NCI-H345 treated with DMSO at 0.1 percent for 48 hours (cell line): ENCODE results near the gene GSTM2.
"Not testable (repeated sequence)": the region's sequence is repeated elsewhere in the genome, so short reads cannot be mapped to it uniquely, and the experiment has no call there.

ENCODE experiments used
- DNase-seq: peaks from one replicate; lab custom pipeline; 2025; ENCODE audit not compliant: unreplicated experiment; lab: John Stamatoyannopoulos, UW

GSTM2 gene

GRCh38 chr1:109643385-109644230, 24.2 kb upstream of the GSTM2 start:
- DNase-seq = no peak

DNA sequence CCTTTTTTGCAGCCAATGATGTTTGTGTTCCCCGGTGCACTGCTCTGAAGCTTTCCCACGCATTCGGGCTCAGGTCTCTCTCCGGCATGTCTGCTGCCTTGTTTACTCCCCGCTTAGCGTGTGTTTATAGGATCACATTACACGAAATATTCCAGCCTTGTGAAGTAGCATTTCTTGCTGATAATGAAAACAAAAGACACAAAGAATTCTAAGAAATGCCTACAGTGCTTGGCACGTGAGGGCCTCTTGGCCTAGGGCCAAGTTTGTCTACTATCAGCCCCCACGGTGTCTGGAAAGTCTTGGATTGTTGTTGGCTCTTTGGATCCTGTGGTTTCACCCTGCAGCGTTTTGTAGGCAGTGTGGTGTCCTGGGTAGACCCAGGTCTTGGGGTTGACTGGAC, 23.2 kb upstream of the GSTM2 start:
- no peak for DNase-seq

- DNase-seq = no peak
These were observed 18.4 kb upstream of the GSTM2 start for GRCh38 chr1:109649491-109649914.

DNA sequence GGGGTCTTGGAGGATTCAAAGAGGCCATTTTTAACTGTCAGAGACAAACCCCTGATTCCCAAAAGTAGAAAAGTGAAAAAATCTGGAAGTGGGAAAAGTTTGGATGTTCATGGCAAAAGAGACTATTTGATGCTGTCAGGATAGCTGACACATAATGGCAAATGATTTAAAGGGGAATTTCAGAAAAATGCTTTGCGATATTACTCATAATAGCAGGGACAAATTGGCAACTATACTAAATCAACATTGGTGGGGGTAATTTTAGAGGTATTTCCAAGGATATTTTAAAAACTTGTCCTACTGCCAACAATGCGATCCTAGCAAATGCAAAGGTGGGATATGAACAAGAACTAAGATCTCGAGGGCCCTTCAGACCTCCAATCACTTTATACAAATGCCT, 17.2 kb upstream of the GSTM2 start:
- no peak for DNase-seq

DNA sequence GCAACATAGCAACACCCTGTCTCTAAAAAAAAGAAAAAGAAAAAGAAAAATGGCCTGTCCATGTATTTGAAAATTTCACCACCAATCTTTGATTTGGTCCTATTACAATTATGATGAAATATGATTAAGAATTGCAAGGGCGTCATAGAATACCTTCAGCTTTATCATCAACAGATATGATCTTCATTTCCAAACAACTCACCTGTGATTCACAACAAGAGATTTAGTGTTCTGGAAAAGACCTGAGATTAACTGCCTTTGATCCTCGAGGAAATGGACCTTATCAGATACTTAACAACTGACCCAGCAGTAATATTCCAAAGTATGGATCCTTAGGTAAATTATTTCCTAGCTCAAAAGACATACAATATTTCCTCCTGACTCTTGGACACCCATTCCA, 15.5 kb upstream of the GSTM2 start:
- DNase-seq = no peak

- DNase-seq = no peak
These were observed 14.6 kb upstream of the GSTM2 start for GRCh38 chr1:109653306-109653705.

DNA sequence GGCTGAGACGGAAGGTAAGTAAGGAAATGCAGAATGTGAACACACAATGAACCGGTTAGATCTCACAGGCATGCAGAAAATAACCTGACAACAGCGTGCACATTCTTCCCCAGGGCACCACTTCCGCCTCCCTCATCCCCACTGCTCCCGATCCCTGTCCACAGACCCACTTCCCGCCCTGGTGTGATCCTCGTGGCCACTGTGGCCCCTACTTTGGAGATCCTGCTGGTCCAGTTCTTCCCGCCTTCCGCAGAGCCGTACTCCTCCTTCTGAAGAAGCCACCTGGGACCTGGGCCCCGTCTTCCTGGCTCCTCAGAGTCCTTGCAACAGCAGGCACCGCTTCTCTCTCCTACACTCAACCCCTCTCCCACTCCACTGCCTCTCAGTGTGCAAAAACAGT, 13.3 kb upstream of the GSTM2 start:
- DNase-seq = no peak

GRCh38 chr1:109655615-109656519, 12.0 kb upstream of the GSTM2 start, which contains the start of gene GSTM4:
Gene GSTM4 (plus strand): TSS chr1:109656099. CDS start chr1:109656390, 291 bp downstream.
- peak; percentile 46 for DNase-seq

DNA sequence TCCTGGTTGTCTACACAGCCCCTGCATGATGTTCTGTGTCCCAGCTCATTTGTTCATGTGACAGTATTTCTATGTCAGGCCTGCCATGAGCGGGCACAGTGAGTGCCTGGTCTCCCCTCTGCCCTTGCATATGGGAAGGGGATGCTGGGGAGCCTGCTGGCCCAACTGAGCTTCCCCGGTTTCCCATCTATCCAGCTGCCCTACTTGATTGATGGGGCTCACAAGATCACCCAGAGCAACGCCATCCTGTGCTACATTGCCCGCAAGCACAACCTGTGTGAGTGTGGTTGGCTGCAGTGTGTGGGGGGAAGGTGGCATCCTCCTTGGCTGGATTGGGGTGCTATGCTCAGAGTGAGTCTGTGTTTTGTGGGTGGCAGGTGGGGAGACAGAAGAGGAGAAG, 10.5 kb upstream of the GSTM2 start:
- no peak for DNase-seq

- DNase-seq = no peak
These were observed 9.9 kb upstream of the GSTM2 start for GRCh38 chr1:109657970-109658369.

DNA sequence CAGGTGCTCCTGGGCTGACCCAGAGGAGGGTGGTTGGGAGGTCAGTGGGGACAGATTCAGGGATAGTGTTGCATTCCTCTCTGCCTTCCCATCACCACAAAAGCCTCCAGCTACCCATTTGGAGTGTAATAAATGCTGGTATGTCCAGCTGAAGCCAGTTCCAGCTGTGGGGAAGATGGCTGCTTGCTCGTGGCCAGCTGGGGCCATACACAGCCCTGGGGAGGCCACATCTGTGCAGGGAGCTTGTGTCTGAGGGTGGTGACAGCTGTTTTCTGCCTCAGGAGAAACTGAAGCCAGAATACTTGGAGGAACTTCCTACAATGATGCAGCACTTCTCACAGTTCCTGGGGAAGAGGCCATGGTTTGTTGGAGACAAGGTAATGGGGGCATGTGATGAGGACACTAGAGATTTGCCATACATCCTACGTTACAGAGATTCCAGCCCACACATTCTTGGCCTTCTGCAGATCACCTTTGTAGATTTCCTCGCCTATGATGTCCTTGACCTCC, 9.3 kb upstream of the GSTM2 start:
- no peak for DNase-seq

GRCh38 chr1:109659145-109659544, 8.7 kb upstream of the GSTM2 start:
- no peak for DNase-seq

GRCh38 chr1:109659997-109660690, 7.7 kb upstream of the GSTM2 start:
- DNase-seq = no peak

GRCh38 chr1:109660691-109661026, 7.2 kb upstream of the GSTM2 start:
- not testable (repeated sequence) for DNase-seq

- no peak for DNase-seq
These were observed 6.5 kb upstream of the GSTM2 start for GRCh38 chr1:109661391-109661790.

- DNase-seq = no peak
These were observed 3.2 kb upstream of the GSTM2 start for GRCh38 chr1:109664671-109665070.

DNA sequence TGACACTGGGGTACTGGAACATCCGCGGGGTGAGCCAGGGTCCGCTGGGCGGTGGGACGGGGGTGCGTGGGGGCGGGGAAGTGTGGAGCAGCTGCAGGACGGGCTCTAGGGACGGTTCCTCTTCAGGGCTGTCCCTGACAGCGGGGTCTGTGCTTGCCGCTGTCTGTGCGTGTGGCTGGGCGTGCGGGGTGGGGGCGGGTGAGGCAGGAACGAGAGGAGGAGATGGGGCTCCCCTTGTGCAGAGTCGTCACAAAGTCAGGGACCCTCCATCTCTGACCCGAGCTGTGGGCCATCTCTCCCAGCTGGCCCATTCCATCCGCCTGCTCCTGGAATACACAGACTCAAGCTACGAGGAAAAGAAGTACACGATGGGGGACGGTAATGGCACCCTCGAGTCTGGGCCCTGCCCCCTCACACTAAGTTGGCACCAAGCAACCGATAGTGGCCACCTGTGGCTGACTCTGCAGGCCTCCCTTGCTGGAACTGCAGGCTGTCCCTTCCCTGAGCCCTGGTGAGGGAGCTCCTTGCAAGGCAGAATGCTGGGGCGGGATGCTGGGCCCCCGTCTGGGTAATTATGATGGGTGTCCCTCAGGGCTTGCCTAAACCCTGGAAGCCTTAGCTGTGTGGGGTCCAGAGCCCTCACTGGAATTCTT, 392 bp downstream of the GSTM2 start:
- no peak for DNase-seq

DNA sequence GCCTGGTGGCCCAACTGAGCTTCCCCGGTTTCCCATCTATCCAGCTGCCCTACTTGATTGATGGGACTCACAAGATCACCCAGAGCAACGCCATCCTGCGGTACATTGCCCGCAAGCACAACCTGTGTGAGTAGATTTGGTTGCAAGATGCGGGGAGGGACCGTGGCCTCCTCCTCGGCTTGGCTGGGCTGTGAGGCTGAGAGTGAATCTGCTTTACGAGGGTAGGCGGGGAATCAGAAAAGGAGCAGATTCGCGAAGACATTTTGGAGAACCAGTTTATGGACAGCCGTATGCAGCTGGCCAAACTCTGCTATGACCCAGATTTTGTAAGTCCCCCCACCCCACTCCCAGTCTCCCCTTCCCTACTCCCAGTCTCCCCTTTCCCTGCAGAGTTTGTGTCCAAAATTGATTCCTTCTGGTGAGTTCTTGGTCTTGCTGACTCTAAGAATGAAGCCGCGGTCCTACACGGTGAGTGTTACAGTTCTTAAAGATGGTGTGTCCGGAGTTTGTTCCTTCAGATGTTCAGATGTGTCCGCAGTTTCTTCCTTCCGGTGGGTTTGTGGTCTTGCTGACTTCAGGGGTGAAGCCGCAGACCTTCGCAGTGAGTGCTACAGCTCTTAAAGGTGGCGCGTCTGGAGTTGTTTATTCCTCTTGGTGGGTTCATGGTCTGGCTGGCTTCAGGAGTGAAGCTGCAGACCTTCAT, 1.5 kb downstream of the GSTM2 start:
- DNase-seq = no peak

DNA sequence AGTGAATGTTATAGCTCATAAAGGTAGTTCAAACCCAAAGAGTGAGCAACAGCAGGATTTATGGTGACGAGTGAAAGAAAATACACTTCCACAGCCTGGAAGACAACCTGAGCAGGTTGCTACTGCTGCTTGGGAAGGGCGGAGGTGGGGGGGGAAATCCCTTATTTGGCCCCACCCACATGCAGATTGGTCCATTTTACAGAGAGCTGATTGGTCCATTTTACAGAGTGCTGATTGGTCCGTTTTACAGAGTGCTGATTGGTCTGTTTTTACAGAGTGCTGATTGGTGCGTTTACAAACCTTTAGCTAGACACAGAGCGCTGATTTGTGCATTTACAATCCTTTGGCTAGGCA, 2.1 kb downstream of the GSTM2 start:
- not testable (repeated sequence) for DNase-seq

GRCh38 chr1:109671067-109671466, 3.2 kb downstream of the GSTM2 start:
- DNase-seq = no peak
